ENCODE measurements around the gene GPD2. TPM values are rescaled to one million over a fixed set of nuclear protein-coding genes. Genes with fewer than 3 reads are reported as not detected.

The GPD2 gene
- total RNA-seq, 1 donor from 2014 or later: 41.9 TPM

DNA sequence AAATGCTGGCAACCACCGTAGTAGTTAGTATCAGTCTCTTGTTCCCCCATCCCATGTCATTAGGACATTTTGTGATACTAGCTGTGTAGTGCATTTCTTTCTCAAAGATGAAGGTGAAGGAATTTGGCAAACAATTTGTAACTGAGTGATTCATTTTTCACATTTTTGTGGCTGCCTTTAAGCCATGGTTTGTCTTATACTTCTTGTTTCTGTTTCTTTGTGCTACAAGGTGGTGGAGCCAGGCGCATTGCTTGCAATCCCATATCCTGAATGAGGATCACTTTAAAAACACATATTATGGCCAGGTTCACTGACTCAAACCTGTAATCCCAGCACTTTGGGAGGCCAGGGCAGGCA is 40.6 kb downstream of the GPD2 start:
- DNase-seq: no peak
- intact Hi-C loops (cut with DNase I): no loop called here
- Histone ChIP-seq H3K4me1 (peaks cover 7% of the 10 kb centered on the region), H3K27ac (no peak overlapping the region), H3K4me3 (no peak overlapping the region), H3K27me3 (no peaks in the 10 kb centered on the region), H3K9me3 (no peaks in the 10 kb centered on the region), H3K36me3 (no peaks in the 10 kb centered on the region)
- ATAC-seq: peak; percentile 49
- no peak for TF ChIP-seq CTCF (IDR thresholded peaks at IDR 0.05)

DNA sequence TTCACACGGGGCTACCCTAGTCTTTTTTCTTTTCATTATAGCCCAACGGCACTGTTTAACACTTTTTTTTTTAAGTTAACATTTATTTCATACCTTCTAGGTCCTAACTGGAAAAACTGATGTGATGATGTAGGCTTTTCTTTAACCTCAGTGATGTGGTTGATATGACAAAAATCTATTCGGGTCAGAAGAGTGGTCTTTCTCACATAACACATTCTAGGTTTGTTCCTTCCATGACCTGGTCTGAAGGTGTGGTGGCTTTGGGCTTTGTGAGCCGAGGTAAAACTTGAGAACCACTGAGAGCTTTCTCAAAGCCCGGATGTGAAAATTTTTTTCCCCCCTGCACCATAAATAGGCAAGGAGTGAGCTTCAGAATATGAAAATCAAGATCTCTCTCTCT is 44.2 kb downstream of the GPD2 start:
- TF ChIP-seq CTCF (IDR thresholded peaks at IDR 0.05): no peak
- no peaks in the 10 kb centered on the region for H3K9me3 ChIP-seq

DNA sequence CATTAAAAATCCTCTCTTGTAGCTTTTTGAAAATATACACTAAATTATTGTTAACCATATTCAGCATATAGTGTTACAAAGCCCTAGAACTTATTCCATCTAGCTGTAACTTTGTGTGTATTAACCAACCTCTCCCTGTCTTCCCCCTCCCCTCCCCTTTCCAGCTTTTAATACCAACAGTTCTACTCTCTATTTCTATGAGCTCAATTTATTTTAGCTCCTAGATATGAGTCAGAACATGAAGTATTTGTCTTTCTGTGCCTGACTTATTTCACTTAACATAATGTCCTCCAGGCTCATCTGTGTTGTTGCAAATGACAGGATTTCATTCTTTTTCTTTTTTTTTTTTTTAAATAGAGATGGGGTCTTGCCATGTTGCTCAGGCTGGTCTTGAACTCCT is 45.1 kb downstream of the GPD2 start:
- TF ChIP-seq CTCF (IDR thresholded peaks at IDR 0.05): no peak
- H3K4me1 ChIP-seq: peaks cover 9% of the 10 kb centered on the region
- no peak overlapping the region for H3K4me3 ChIP-seq
- intact Hi-C loops (cut with DNase I): no loop called here
- DNase-seq (no peak), ATAC-seq (no peak)
- H3K27me3 ChIP-seq: no peaks in the 10 kb centered on the region
- H3K36me3 ChIP-seq: no peaks in the 10 kb centered on the region
- no peaks in the 10 kb centered on the region for H3K9me3 ChIP-seq
- no peak overlapping the region for H3K27ac ChIP-seq

More for the DNA sequence above, 44.2 kb downstream of the GPD2 start:
- intact Hi-C loops (cut with DNase I): no loop called here
- Histone ChIP-seq H3K27ac (no peak overlapping the region), H3K4me3 (no peak overlapping the region), H3K36me3 (no peaks in the 10 kb centered on the region), H3K27me3 (no peaks in the 10 kb centered on the region), H3K4me1 (peaks cover 16% of the 10 kb centered on the region)
- DNase-seq (no peak), ATAC-seq (no peak)

- intact Hi-C loops (cut with DNase I): no loop called here
- Histone ChIP-seq H3K36me3 (no peaks in the 10 kb centered on the region), H3K4me3 (no peak overlapping the region), H3K27ac (no peak overlapping the region), H3K9me3 (no peaks in the 10 kb centered on the region), H3K27me3 (no peaks in the 10 kb centered on the region), H3K4me1 (peaks cover 9% of the 10 kb centered on the region)
- ATAC-seq (no peak), DNase-seq (no peak)
- TF ChIP-seq CTCF (IDR thresholded peaks at IDR 0.05): no peak
Measured at GRCh38 chr2:156483741-156484173, 47.6 kb downstream of the GPD2 start.

DNA sequence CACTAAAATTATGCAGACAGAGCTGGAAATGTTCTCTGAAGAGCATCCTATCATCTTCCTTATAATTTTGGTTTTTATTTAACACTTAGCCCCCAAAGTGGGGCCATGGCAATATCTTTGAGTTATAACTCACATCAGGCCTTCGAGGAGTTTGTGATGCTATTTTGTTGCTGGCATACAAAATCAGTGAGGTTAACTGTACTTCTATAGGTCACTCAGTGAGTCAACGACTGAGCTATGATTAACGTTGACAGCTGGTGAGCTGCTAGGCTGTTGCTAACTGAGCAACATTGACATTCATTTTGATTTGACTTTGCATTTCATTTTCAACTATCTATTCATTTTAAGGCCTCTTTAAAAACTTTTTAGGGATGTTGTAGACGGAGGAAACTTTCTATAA is 50.0 kb downstream of the GPD2 start:
- DNase-seq (no peak), ATAC-seq (no peak)
- no peaks in the 10 kb centered on the region for H3K27me3 ChIP-seq
- no peaks in the 10 kb centered on the region for H3K36me3 ChIP-seq
- intact Hi-C loops (cut with DNase I): no loop called here
- H3K27ac ChIP-seq: no peak overlapping the region
- H3K4me3 ChIP-seq: no peak overlapping the region
- H3K4me1 ChIP-seq: peaks cover 12% of the 10 kb centered on the region
- TF ChIP-seq CTCF (IDR thresholded peaks at IDR 0.05): no peak
- H3K9me3 ChIP-seq: no peaks in the 10 kb centered on the region

GRCh38 chr2:156486614-156487013 is 50.4 kb downstream of the GPD2 start:
- peaks cover 14% of the 10 kb centered on the region for H3K4me1 ChIP-seq
- intact Hi-C loops (cut with DNase I): no loop called here
- ATAC-seq (no peak), DNase-seq (no peak)
- no peak overlapping the region for H3K27ac ChIP-seq
- H3K9me3 ChIP-seq: no peaks in the 10 kb centered on the region
- no peaks in the 10 kb centered on the region for H3K36me3 ChIP-seq
- no peak for TF ChIP-seq CTCF (IDR thresholded peaks at IDR 0.05)
- H3K27me3 ChIP-seq: no peaks in the 10 kb centered on the region
- H3K4me3 ChIP-seq: no peak overlapping the region

Data from upper lobe of right lung (tissue), 1 donor.